PC-9 (cell line): Measurements from ENCODE around the gene PPP1R2. TPM values are rescaled to one million over a fixed set of nuclear protein-coding genes. Genes with fewer than 3 reads are reported as not detected.
A peak's percentile ranks its signal among the peaks of the same experiment; 100 is the strongest.

Experiments used
- BruUV-seq: library from RNA; stranded (reverse); fragments of 400-500 nt; replicated peaks from 2 replicates; lab custom pipeline; 2021; lab: Mats Ljungman, UMichigan
- CTCF ChIA-PET: fragments of 300-600 bp; sonication (Branson Sonifier 250); formaldehyde crosslinking; loops from one replicate; lab custom pipeline; 2022; ENCODE audit warnings: antibody characterized with exemption; lab: Charles Lee
- POLR2A ChIA-PET: fragments of 300-600 bp; sonication (Branson Sonifier 250); formaldehyde crosslinking; loops from one replicate; lab custom pipeline; 2022; ENCODE audit warnings: antibody characterized with exemption; ENCODE audit not compliant: unreplicated experiment; lab: Charles Lee
- DNase-seq, 2 experiments: peaks; one replicate each; pipeline versions ENCODE4 v3.0.0 to v3.0.0-alpha.2; 2015 to 2022; ENCODE audit warnings: mixed read lengths in 1 of 2
- H2AFZ ChIP-seq: fragments of 200-600 bp; sonication (generic); 2 replicates; pipeline ENCODE4 v1.8.1; 2017; ENCODE audit warnings: antibody characterized with exemption
- H3F3A ChIP-seq: fragments of 200-600 bp; sonication (generic); 2 replicates; pipeline ENCODE4 v1.8.1; 2017; ENCODE audit warnings: antibody characterized with exemption, mild to moderate bottlenecking, low read depth; ENCODE audit not compliant: insufficient read depth
- H3K27ac ChIP-seq: fragments of 200-600 bp; sonication (generic); 2 replicates; pipeline ENCODE4 v1.6.1; 2016; ENCODE audit warnings: mixed run types
- H3K27me3 ChIP-seq: fragments of 200-600 bp; sonication (generic); 2 replicates; pipeline ENCODE4 v1.6.1; 2016; ENCODE audit warnings: low read depth, mixed run types; ENCODE audit not compliant: insufficient read depth
- H3K36me3 ChIP-seq: fragments of 200-600 bp; sonication (generic); 2 replicates; pipeline ENCODE4 v1.6.1; 2016; ENCODE audit warnings: low read depth, mixed run types
- H3K4me1 ChIP-seq: fragments of 200-600 bp; sonication (generic); replicated peaks from 2 replicates; pipeline ENCODE4 v1.6.1; 2016; ENCODE audit warnings: mixed run types; ENCODE audit not compliant: insufficient read depth
- H3K4me2 ChIP-seq: fragments of 200-600 bp; sonication (generic); 2 replicates; pipeline ENCODE4 v1.6.1; 2017; ENCODE audit warnings: mixed run types
- H3K4me3 ChIP-seq: fragments of 200-600 bp; sonication (generic); 2 replicates; pipeline ENCODE4 v1.6.1; 2016; ENCODE audit warnings: mixed run types
- H3K79me2 ChIP-seq: fragments of 200-600 bp; sonication (generic); 2 replicates; pipeline ENCODE4 v1.6.1; 2017; ENCODE audit warnings: low read depth, mixed run types
- H3K9me2 ChIP-seq: fragments of 200-600 bp; sonication (generic); 2 replicates; pipeline ENCODE4 v1.8.1; 2017; ENCODE audit warnings: mild to moderate bottlenecking; ENCODE audit not compliant: insufficient read depth
- H3K9me3 ChIP-seq: fragments of 200-600 bp; sonication (generic); 2 replicates; pipeline ENCODE4 v1.8.1; 2016; ENCODE audit warnings: low read depth; ENCODE audit not compliant: insufficient read depth
- H4K20me1 ChIP-seq: fragments of 200-600 bp; sonication (generic); 2 replicates; pipeline ENCODE4 v1.8.1; 2017; ENCODE audit not compliant: insufficient read depth
- CTCF ChIP-seq: fragments of 200-600 bp; sonication (generic); conservative IDR thresholded peaks from 2 replicates; pipeline ENCODE4 v1.6.1; 2017; ENCODE audit warnings: mixed run types, antibody characterized with exemption, mild to moderate bottlenecking, moderate library complexity
- EZH2 ChIP-seq: fragments of 200-600 bp; sonication (generic); IDR thresholded peaks from 2 replicates; pipeline ENCODE4 v1.8.0; 2017; ENCODE audit warnings: antibody characterized with exemption, low read depth
- intact Hi-C: fragments of 100-400 bp; cut with micrococcal nuclease; formaldehyde crosslinking; loops from one replicate; pipeline ENCODE4 v1.10.0; 2022; ENCODE audit not compliant: unreplicated experiment
- total RNA-seq: library from RNA; stranded (reverse); gene quantifications from 2 replicates; pipeline ENCODE4 v1.2.3, GENCODE V29; 2021

Gene PPP1R2
- total RNA-seq, 1 experiment from 2014 or later: 49.1 TPM

GRCh38 chr3:195537995-195538394, 5.1 kb downstream of the PPP1R2 start:
- H3K9me2 ChIP-seq: no peaks in the 10 kb centered on the region
- no peaks in the 10 kb centered on the region for H3K36me3 ChIP-seq
- DNase-seq: peak in 1 of 2 experiments; percentile 34
- BruUV-seq: no TSS peak
- no peaks in the 10 kb centered on the region for H3F3A ChIP-seq
- ChIA-PET CTCF (interaction anchor here (1.1 to 1.6 kb wide), 2 partner anchors 8 to 267 kb away, joined by 3 to 4 read pairs; partner anchors contain the start of gene XXYLT1), POLR2A (interaction anchor here (1.0 kb wide), 1 partner anchor 266 kb away, joined by 6 read pairs; no protein-coding TSS in a partner anchor)
- TF ChIP-seq CTCF (no peak), EZH2 (no peak)
- H3K27ac ChIP-seq: no peak overlapping the region
- no peak overlapping the region for H3K4me3 ChIP-seq
- no peaks in the 10 kb centered on the region for H3K27me3 ChIP-seq
- H3K79me2 ChIP-seq: peaks cover 83% of the 10 kb centered on the region
- H4K20me1 ChIP-seq: peaks cover 63% of the 10 kb centered on the region
- no peak overlapping the region for H2AFZ ChIP-seq
- no peak overlapping the region for H3K4me2 ChIP-seq
- intact Hi-C loops: no loop called here
- peaks cover 13% of the 10 kb centered on the region; the same call in 1 of the 2 replicates for H3K4me1 ChIP-seq
- no peaks in the 10 kb centered on the region for H3K9me3 ChIP-seq

DNA sequence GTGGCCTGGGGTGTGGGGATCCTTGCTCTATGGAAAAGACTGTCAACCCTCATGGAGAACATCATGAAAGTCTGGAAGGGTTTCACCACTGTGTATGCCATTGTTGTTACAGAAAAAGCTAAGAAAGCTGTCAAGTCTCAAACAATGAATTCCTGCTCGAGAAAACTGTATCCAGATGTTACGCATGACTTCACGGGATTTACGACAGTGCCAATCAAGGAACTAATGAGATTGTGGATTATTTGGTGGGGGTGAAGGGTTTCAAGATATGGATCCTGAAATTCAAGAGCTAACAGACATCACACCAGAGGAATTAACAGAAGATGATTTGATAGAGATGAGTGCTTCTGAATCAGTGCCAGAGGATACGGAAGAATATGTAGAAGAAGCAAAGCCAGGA, 7.8 kb downstream of the PPP1R2 start:
- Histone ChIP-seq H2AFZ (no peak overlapping the region), H3K27ac (no peak overlapping the region), H3K9me3 (no peaks in the 10 kb centered on the region), H3K4me3 (no peak overlapping the region), H3K4me1 (no peaks in the 10 kb centered on the region), H4K20me1 (peaks cover 55% of the 10 kb centered on the region), H3F3A (no peaks in the 10 kb centered on the region), H3K79me2 (peaks cover 79% of the 10 kb centered on the region), H3K9me2 (no peaks in the 10 kb centered on the region), H3K36me3 (no peaks in the 10 kb centered on the region), H3K27me3 (no peaks in the 10 kb centered on the region), H3K4me2 (no peak overlapping the region)
- DNase-seq: no peak
- intact Hi-C loops: no loop called here
- POLR2A ChIA-PET: interaction anchor here (0.6 kb wide), 1 partner anchor 842 kb away, joined by 17 read pairs; no protein-coding TSS in a partner anchor
- TF ChIP-seq EZH2: no peak
- TF ChIP-seq CTCF: no peak
- CTCF ChIA-PET: no interaction called here
- no TSS peak for BruUV-seq

DNA sequence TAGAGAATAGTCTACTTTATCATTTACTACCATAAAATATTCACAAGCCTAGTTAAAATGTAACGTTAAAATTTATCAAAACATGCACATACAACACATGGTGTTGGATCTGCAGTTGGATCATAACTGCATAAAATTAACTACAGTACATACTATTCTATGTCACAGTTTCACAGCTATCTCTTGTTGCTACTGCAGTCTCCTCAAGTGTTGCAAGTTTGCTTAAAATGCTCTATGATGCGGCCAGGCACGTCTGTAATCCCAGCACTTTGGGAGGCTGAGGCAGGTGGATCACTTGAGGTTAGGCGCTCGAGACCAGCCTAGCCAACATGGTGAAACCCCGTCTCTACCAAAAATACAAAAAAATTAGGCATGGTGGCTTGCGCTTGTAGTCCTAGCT, 10.3 kb downstream of the PPP1R2 start:
- CTCF ChIA-PET: interaction anchor here (0.5 to 0.7 kb wide), 2 partner anchors 118 to 262 kb away, joined by 3 to 6 read pairs; partner anchors contain the start of gene XXYLT1
- no peaks in the 10 kb centered on the region for H3F3A ChIP-seq
- intact Hi-C loops: no loop called here
- no peak overlapping the region for H3K4me3 ChIP-seq
- no peak overlapping the region for H3K27ac ChIP-seq
- TF ChIP-seq CTCF: no peak
- TF ChIP-seq EZH2: no peak
- no peaks in the 10 kb centered on the region for H3K9me2 ChIP-seq
- H3K79me2 ChIP-seq: peaks cover 68% of the 10 kb centered on the region
- no peaks in the 10 kb centered on the region for H3K27me3 ChIP-seq
- POLR2A ChIA-PET: no interaction called here
- peak in 1 of 2 experiments; percentile 19 for DNase-seq
- H3K4me1 ChIP-seq: no peaks in the 10 kb centered on the region
- no TSS peak for BruUV-seq
- peaks cover 38% of the 10 kb centered on the region for H4K20me1 ChIP-seq
- no peak overlapping the region for H3K4me2 ChIP-seq
- H2AFZ ChIP-seq: no peak overlapping the region
- H3K9me3 ChIP-seq: no peaks in the 10 kb centered on the region
- H3K36me3 ChIP-seq: peaks cover 11% of the 10 kb centered on the region
